Measurements from ENCODE around the gene OBSCN.
"Not testable (repeated sequence)": the region's sequence is repeated elsewhere in the genome, so short reads cannot be mapped to it uniquely, and the experiment has no call there.

Gene OBSCN

GRCh38 chr1:228172591-228173527 lies 35.0 kb upstream of the OBSCN start:
- no peak for DNase-seq (ENCODE audit: low spot score)

- peak; percentile 78 for DNase-seq (ENCODE audit: low spot score)
Measured at GRCh38 chr1:228173528-228174481, 34.0 kb upstream of the OBSCN start.

GRCh38 chr1:228174482-228175315 lies 33.1 kb upstream of the OBSCN start:
- DNase-seq (ENCODE audit: low spot score), result peak; percentile 82

- peak; percentile 60 for DNase-seq (ENCODE audit: low spot score)
Measured at GRCh38 chr1:228175316-228176023, 32.4 kb upstream of the OBSCN start.

- peak; percentile 37 for DNase-seq (ENCODE audit: low spot score)
Measured at GRCh38 chr1:228176024-228176395, 31.8 kb upstream of the OBSCN start.

- no peak for DNase-seq (ENCODE audit: low spot score)
Measured at GRCh38 chr1:228176461-228177182, 31.2 kb upstream of the OBSCN start.

- DNase-seq (ENCODE audit: low spot score), result peak; percentile 50
Measured at GRCh38 chr1:228177183-228177475, 30.7 kb upstream of the OBSCN start.

GRCh38 chr1:228177721-228178710 lies 29.8 kb upstream of the OBSCN start:
- DNase-seq (ENCODE audit: low spot score), result peak; percentile 68

- peak; percentile 94 for DNase-seq (ENCODE audit: low spot score)
Measured at GRCh38 chr1:228178737-228179684, 28.8 kb upstream of the OBSCN start.

GRCh38 chr1:228180271-228180958 lies 27.4 kb upstream of the OBSCN start:
- DNase-seq (ENCODE audit: low spot score), result peak; percentile 87

GRCh38 chr1:228180959-228181644 lies 26.7 kb upstream of the OBSCN start:
- peak; percentile 79 for DNase-seq (ENCODE audit: low spot score)

- DNase-seq (ENCODE audit: low spot score), result peak; percentile 37
Measured at GRCh38 chr1:228181645-228182034, 26.2 kb upstream of the OBSCN start.

- DNase-seq (ENCODE audit: low spot score), result no peak
Measured at GRCh38 chr1:228182296-228183030, 25.4 kb upstream of the OBSCN start.

- no peak for DNase-seq (ENCODE audit: low spot score)
Measured at GRCh38 chr1:228184152-228184551, 23.7 kb upstream of the OBSCN start.

GRCh38 chr1:228185641-228185965 lies 22.2 kb upstream of the OBSCN start:
- DNase-seq (ENCODE audit: low spot score), result no peak

GRCh38 chr1:228188249-228188648 lies 19.6 kb upstream of the OBSCN start:
- DNase-seq (ENCODE audit: low spot score), result not testable (repeated sequence)
